SU-DHL-6 (cell line): ENCODE measurements around the gene GREM2.

Experiments
- H2AFZ ChIP-seq: fragments of 200-600 bp; sonication (generic); 2 replicates; pipeline ENCODE4 v1.6.1; 2014; ENCODE audit warnings: low read depth, mild to moderate bottlenecking, moderate library complexity, mixed read lengths, antibody characterized with exemption, low read length; ENCODE audit not compliant: severe bottlenecking
- H3F3A ChIP-seq: fragments of 200-600 bp; shearing (Covaris generic); 2 replicates; pipeline ENCODE4 v1.6.0; 2016; ENCODE audit warnings: antibody characterized with exemption, mild to moderate bottlenecking; ENCODE audit not compliant: insufficient read depth
- H3K27ac ChIP-seq: fragments of 200-600 bp; sonication (generic); 2 replicates; pipeline ENCODE4 v1.5.1; 2016; ENCODE audit warnings: low read depth, mild to moderate bottlenecking, low read length, moderate library complexity, mixed read lengths
- H3K27me3 ChIP-seq: fragments of 200-600 bp; sonication (generic), shearing (Covaris generic); 2 replicates; pipeline ENCODE4 v1.6.0; 2014; ENCODE audit warnings: mild to moderate bottlenecking, low read length
- H3K36me3 ChIP-seq: fragments of 200-600 bp; sonication (generic); 2 replicates; pipeline ENCODE4 v1.6.1; 2014; ENCODE audit warnings: mild to moderate bottlenecking, low read length, mixed read lengths
- H3K4me2 ChIP-seq: fragments of 300-600, 200-600 bp; shearing (Covaris generic), sonication (generic); 2 replicates; pipeline ENCODE4 v1.6.0; 2014; ENCODE audit warnings: low read length, low read depth, mild to moderate bottlenecking; ENCODE audit not compliant: poor library complexity, severe bottlenecking
- H3K4me3 ChIP-seq: fragments of 200-600 bp; sonication (generic); 2 replicates; pipeline ENCODE4 v1.5.1; 2014; ENCODE audit warnings: antibody characterized with exemption, low read length, mild to moderate bottlenecking, mixed read lengths; ENCODE audit not compliant: insufficient read depth, poor library complexity, severe bottlenecking
- H3K79me2 ChIP-seq: fragments of 200-600 bp; sonication (generic); 2 replicates; pipeline ENCODE4 v1.6.1; 2014; ENCODE audit warnings: mild to moderate bottlenecking, low read length, moderate library complexity; ENCODE audit not compliant: insufficient read depth
- H3K9ac ChIP-seq: fragments of 200-600 bp; sonication (generic); 2 replicates; pipeline ENCODE4 v1.7.0; 2014; ENCODE audit warnings: mild to moderate bottlenecking, low read length
- H3K9me2 ChIP-seq: fragments of 200-600 bp; sonication (generic); replicated peaks from 2 replicates; pipeline ENCODE4 v1.6.1; 2014; ENCODE audit warnings: low read length; ENCODE audit not compliant: insufficient read depth
- H3K9me3 ChIP-seq: fragments of 200-600 bp; sonication (generic); 2 replicates; pipeline ENCODE4 v1.6.1; 2014; ENCODE audit warnings: low read length, mixed read lengths; ENCODE audit not compliant: insufficient read depth
- H4K20me1 ChIP-seq: fragments of 200-600 bp; sonication (generic); 2 replicates; pipeline ENCODE4 v1.6.1; 2014; ENCODE audit warnings: low read depth, mild to moderate bottlenecking, antibody characterized with exemption, low read length, moderate library complexity, mixed read lengths
- CTCF ChIP-seq: fragments of 200-600 bp; sonication (generic); IDR thresholded peaks from one replicate; pipeline ENCODE4 v1.5.1; 2017; ENCODE audit warnings: antibody characterized with exemption, mild to moderate bottlenecking, low read length, moderate library complexity; ENCODE audit not compliant: insufficient read depth, poor library complexity, severe bottlenecking
- EZH2phosphoT487 ChIP-seq: fragments of 200-600 bp; sonication (generic), shearing (Covaris generic); conservative IDR thresholded peaks from 2 replicates; pipeline ENCODE4 v1.6.1; 2018; ENCODE audit warnings: mild to moderate bottlenecking, antibody characterized with exemption, low read length, moderate library complexity, mixed read lengths

GREM2 gene

GRCh38 chr1:240465531-240465940 is 146.4 kb downstream of the GREM2 start:
- H4K20me1 ChIP-seq = no peaks in the 10 kb centered on the region
- no peaks in the 10 kb centered on the region for H3K9me3 ChIP-seq
- H3K4me3 ChIP-seq = no peak overlapping the region
- H3K79me2 ChIP-seq = no peaks in the 10 kb centered on the region
- 0 out of 2 replicates have a peak, but pooled peaks cover 4% of the 10 kb centered on the region for H3K9me2 ChIP-seq
- no peaks in the 10 kb centered on the region for H3F3A ChIP-seq
- H2AFZ ChIP-seq = no peak overlapping the region
- TF ChIP-seq CTCF (no peak), EZH2phosphoT487 (no peak)
- H3K27me3 ChIP-seq = no peaks in the 10 kb centered on the region
- H3K4me2 ChIP-seq = no peak overlapping the region
- H3K27ac ChIP-seq = no peak overlapping the region
- no peak overlapping the region for H3K9ac ChIP-seq
- H3K36me3 ChIP-seq = no peaks in the 10 kb centered on the region

GRCh38 chr1:240464099-240464498 is 147.9 kb downstream of the GREM2 start:
- Histone ChIP-seq H3F3A (no peaks in the 10 kb centered on the region), H3K9me2 (0 out of 2 replicates have a peak, but pooled peaks cover 4% of the 10 kb centered on the region), H3K4me2 (no peak overlapping the region), H4K20me1 (no peaks in the 10 kb centered on the region), H3K4me3 (no peak overlapping the region), H3K27me3 (no peaks in the 10 kb centered on the region), H3K9me3 (no peaks in the 10 kb centered on the region), H3K9ac (no peak overlapping the region), H3K27ac (no peak overlapping the region), H3K79me2 (no peaks in the 10 kb centered on the region), H2AFZ (no peak overlapping the region), H3K36me3 (no peaks in the 10 kb centered on the region)
- no peak for TF ChIP-seq CTCF
- TF ChIP-seq EZH2phosphoT487 = no peak

DNA sequence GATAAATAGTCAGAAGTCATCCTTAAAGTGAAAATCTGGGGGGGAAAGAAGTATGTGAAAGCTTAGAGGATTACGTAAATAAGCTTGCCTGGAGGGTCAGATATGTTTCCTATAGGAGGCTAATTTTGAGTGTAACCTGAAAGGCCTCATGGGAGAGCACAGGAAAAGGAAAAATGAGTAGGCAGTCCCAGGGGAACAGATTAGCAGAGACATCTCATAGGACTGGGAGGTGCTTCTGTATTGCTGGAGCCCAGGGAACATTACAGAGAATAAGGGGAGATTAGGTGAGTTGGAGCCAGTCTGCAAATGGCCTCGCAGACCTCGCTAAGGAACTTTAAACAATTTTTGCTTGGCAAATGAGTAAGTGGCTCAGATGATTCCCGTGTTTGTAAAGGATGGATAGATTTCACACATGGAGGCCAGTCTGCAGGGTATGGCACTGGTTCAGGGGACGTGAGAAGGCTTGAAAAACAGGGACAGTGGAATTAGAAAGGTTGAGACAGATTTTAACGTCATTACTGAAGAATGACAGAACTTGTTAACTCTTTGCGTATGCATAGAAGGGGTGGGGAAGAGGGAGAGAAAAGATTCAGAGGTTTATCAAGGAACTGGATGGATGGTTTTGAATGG is 149.1 kb downstream of the GREM2 start:
- Histone ChIP-seq H4K20me1 (no peaks in the 10 kb centered on the region), H3K9me3 (no peaks in the 10 kb centered on the region), H3K27ac (no peak overlapping the region), H3K79me2 (no peaks in the 10 kb centered on the region), H3K27me3 (no peaks in the 10 kb centered on the region), H3K4me3 (no peak overlapping the region), H3K9ac (no peak overlapping the region), H2AFZ (no peak overlapping the region), H3K36me3 (no peaks in the 10 kb centered on the region), H3F3A (no peaks in the 10 kb centered on the region), H3K9me2 (0 out of 2 replicates have a peak, but pooled peaks cover 4% of the 10 kb centered on the region), H3K4me2 (no peak overlapping the region)
- TF ChIP-seq EZH2phosphoT487 (no peak), CTCF (no peak)
